Choroid plexus epithelial cell (primary cell): ENCODE results near the gene PSMD11.

Experiments
- DNase-seq: peaks from one replicate; pipeline ENCODE4 v3.0.0-alpha.2; 2010; ENCODE audit warnings: low read depth
- H3K4me3 ChIP-seq: 2 replicates; pipeline ENCODE4 v1.5.1; 2011; ENCODE audit warnings: low read depth, mild to moderate bottlenecking, control low read depth, low read length, moderate library complexity
- TF ChIP-seq, protein P1 (sequence below): conservative IDR thresholded peaks from 2 replicates; pipeline ENCODE4 v1.5.1; 2011; ENCODE audit warnings: low read depth, mild to moderate bottlenecking, control low read depth, inconsistent platforms, low read length, moderate library complexity

The PSMD11 gene

DNA sequence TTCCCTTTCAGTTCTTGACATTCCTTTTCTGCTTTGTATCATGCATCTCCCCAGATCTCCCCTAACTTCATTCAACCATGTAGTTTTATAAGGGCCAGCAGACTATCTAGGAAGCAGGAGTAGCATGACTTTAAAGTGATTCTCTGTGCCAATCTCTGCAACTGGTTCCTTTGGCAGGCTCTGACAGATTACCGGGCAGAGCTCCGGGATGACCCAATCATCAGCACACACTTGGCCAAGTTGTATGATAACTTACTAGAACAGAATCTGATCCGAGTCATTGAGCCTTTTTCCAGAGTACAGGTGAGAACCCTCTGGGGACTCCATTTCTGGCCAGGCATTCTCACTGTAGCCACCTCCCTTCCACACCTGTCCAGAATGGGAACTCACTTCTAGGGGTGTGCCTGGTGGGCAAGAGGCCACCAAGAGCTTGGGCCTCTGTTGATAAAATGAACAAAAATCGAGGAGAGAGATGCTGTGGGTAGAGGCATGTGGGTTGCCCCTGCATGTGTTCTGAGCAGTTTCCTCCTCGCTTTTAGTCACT lies 34.8 kb downstream of the PSMD11 start:
- TF ChIP-seq, protein P1, sequence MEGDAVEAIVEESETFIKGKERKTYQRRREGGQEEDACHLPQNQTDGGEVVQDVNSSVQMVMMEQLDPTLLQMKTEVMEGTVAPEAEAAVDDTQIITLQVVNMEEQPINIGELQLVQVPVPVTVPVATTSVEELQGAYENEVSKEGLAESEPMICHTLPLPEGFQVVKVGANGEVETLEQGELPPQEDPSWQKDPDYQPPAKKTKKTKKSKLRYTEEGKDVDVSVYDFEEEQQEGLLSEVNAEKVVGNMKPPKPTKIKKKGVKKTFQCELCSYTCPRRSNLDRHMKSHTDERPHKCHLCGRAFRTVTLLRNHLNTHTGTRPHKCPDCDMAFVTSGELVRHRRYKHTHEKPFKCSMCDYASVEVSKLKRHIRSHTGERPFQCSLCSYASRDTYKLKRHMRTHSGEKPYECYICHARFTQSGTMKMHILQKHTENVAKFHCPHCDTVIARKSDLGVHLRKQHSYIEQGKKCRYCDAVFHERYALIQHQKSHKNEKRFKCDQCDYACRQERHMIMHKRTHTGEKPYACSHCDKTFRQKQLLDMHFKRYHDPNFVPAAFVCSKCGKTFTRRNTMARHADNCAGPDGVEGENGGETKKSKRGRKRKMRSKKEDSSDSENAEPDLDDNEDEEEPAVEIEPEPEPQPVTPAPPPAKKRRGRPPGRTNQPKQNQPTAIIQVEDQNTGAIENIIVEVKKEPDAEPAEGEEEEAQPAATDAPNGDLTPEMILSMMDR, result no peak
- DNase-seq, result no peak
- no peak overlapping the region for H3K4me3 ChIP-seq

DNA sequence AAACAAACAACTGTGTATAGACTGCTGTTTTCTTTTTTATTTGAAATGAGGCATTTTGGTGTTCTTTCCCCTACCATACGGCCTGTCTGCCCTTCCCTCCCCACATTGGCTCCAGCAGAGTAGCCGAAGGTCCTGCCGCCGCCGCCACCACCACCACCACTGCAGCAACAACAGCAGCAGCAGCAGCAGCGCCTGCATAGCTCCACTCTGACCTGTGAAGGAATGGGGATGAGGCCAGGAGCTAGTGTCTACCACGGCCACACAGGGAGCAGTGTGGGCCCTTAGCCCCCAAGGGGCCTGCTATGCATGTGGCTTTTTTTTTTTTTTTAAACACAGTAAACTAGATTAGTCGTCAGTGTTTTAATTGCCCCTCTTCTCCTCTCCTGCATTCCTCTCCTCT lies 36.9 kb downstream of the PSMD11 start:
- no peak for DNase-seq
- TF ChIP-seq, protein P1, result no peak
- no peak overlapping the region for H3K4me3 ChIP-seq

DNA sequence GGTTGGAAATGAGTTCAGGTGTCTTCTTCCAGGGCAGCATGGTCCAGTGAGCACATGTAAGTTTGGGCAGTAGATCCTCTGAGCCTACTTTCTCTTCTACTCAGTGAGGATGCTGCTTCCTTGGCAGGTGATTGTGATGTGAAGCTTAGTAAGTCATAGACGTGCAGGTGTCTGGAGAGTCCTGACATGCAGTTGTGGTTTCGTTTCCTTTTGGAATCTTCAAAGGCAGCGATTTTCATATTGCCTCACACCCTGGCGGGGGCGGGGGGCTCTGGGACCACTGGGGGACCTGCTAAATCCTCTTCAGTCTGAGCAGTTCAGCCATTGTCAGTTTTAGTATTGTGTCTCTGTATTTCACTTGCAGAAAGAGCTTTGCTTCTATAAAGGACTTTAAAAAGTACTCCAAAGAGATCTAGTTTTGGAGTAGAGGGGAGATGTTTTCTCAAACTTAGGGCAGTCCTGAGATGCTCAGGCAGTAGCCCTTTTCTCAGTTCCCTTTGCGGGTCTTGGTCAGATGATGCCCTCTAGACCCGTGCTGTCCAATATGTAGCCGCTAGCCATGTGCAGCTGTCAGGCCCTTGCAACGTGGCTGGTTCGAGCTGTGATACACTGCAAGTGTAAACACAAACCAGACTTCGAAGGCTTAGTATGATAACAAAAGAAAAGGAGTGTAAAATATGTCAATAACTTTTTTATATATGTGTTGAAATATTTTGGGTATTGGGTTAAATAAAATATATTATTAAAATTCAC lies 38.4 kb downstream of the PSMD11 start:
- TF ChIP-seq, protein P1, result no peak
- no peak overlapping the region for H3K4me3 ChIP-seq
- peak; percentile 46 for DNase-seq

DNA sequence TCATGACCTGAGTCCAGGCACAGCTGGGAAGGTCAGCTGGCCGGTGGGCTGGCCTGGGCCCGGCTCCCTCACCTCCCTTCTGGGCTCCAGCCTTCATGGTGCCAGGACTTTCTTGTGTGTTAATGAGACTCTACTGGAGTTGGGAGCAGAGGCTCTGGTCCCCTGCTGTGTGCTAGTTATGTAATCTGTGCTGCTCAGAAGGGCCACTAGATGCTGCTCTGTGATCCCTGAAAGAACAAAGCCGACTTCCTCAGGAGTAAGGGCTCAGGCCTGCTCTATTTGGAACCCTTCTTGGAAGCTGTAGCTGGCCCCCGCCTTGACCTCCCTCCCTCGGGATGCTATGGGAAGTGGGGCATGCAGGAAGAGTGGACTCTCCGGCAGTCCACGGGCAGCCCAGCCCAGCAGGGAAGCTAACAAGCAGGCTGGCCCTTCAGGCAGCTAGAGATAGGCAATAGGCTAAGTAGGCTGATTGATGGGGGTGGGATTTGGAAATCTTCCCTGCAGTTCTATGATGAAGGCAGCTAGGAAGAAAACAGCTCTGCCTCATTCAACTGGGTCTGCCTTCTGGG lies 39.2 kb downstream of the PSMD11 start:
- TF ChIP-seq, protein P1, result peak; percentile 82
- DNase-seq, result peak; percentile 97

DNA sequence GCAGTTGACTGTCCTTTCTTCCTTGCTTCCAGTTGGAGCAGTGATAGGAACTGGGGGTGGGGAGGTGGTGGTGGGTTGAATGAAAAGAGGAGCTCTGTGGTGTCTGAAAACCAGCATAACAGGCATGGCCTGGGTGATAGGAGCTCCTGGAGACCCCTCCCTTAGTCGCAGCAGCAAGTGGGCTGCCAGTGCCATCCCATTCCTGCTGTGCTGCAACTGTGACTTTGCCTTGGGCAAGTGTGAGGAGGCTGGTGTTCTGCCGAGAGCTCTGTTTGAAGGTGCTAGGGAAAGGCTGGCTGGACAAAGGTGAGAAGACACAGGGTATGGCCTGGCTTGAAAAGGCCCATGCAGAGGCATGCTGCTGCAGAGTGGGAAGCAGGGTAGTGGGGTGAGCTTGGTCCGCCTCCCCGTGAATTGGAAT lies 39.7 kb downstream of the PSMD11 start:
- no peak for DNase-seq
- H3K4me3 ChIP-seq, result no peak overlapping the region
- TF ChIP-seq, protein P1, result no peak

More for the DNA sequence above, 39.2 kb downstream of the PSMD11 start:
- peak overlapping the region; percentile 3 for H3K4me3 ChIP-seq

DNA sequence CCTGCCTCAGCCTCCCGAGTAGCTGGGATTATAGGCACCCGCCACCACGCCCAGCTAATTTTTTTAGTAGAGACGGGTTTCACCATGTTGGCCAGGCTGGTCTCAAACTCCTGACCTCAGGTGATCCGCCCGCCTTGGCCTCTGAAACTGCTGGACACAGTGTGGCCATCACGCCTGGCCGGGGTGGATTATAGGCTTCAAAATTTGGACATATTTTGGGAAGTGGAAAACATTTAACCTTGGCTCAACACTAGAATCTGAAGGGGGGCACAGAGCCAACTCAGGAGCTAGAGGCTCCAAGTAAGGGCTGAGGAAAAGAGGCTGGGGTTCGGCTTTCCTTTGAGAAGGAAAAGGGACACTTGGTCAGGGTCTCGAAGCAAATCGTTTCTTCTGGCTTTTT lies 40.3 kb downstream of the PSMD11 start:
- H3K4me3 ChIP-seq, result no peak overlapping the region
- TF ChIP-seq, protein P1, result no peak
- DNase-seq, result no peak
